Stimulated activated CD4-positive, alpha-beta T cell treated with anti-CD3 and anti-CD28 coated beads, Interleukin-4, amount 100 ng/mL, for 1 hour (primary cell): Measurements from ENCODE around the gene LCORL.
"Not testable (repeated sequence)": the region's sequence is repeated elsewhere in the genome, so short reads cannot be mapped to it uniquely, and the experiment has no call there.

Experiments
- DNase-seq: peaks from one replicate; pipeline ENCODE4 v3.0.0-alpha.2; 2020

LCORL gene

GRCh38 chr4:18021720-18022571 lies at the start of gene LCORL:
Gene LCORL (minus strand): TSS chr4:18021755. CDS start chr4:18021751, 4 bp downstream.
- peak; percentile 82 for DNase-seq

GRCh38 chr4:18069810-18070209 lies 48.3 kb upstream of the LCORL start:
- DNase-seq: no peak

- no peak for DNase-seq
Measured at GRCh38 chr4:18067031-18067430, 45.5 kb upstream of the LCORL start.

- DNase-seq: no peak
Measured at GRCh38 chr4:18063079-18063478, 41.5 kb upstream of the LCORL start.

- DNase-seq: no peak
Measured at GRCh38 chr4:18057821-18058533, 36.4 kb upstream of the LCORL start.

DNA sequence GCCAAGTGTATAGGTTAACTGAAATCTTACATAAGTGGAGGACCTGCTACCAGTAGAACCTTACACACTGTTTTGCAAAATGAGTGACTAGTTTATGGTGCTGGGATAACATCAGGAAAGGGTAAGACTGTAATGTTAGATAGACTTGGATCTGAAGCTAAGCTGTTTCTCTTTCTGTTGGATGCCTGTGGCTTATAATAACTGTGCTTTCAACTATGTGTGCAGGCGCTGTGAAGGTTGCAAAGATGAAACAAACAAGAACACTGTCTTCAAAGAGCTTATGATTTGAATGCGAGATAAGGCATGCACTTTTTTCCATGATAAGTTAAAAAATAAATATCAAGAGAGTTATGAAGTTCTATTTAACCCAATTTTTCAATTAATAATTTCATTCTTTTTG lies 34.5 kb upstream of the LCORL start:
- DNase-seq: no peak

GRCh38 chr4:18052158-18052557 lies 30.6 kb upstream of the LCORL start:
- DNase-seq: no peak

GRCh38 chr4:18051281-18051680 lies 29.7 kb upstream of the LCORL start:
- DNase-seq: no peak

GRCh38 chr4:18050448-18050847 lies 28.9 kb upstream of the LCORL start:
- no peak for DNase-seq

DNA sequence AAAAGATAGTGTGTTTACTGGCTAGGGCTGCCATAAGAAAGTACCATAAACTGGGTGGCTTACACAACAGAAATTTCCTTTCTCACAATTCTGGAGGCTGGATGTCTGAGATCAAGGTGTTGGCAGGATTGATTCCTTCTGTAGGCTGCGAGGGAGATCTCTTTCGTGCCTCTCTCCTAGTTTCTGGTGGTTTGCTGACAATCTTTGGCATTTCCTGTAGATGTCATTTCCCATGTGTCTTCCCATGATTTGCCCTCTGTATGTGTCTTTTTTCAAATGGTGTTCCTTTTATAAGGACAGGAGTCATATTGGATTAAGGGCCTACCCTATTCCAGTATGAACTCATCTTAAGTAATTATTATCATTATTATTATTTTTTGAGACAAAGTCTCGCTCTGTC lies 27.9 kb upstream of the LCORL start:
- no peak for DNase-seq

DNA sequence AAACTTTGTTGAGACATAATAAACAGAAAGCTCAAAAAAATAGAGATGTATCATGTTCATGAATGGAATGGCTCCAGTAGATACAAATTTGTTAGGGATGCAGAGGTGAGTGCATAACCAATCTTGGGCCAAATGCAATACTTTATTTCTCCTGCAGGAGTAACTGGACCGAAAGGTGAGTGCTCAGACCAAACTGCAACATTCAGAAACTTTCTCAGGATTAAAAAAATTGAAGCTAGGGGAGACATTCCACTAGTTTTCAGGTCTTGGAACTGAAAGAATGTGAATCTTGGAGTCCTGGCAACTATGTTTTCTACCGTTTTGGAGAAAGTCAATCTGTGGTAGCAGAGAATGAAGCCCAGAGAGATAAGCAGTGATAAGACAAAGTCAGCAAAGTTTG lies 21.2 kb upstream of the LCORL start:
- no peak for DNase-seq

- DNase-seq: no peak
Measured at GRCh38 chr4:18042012-18042411, 20.5 kb upstream of the LCORL start.

DNA sequence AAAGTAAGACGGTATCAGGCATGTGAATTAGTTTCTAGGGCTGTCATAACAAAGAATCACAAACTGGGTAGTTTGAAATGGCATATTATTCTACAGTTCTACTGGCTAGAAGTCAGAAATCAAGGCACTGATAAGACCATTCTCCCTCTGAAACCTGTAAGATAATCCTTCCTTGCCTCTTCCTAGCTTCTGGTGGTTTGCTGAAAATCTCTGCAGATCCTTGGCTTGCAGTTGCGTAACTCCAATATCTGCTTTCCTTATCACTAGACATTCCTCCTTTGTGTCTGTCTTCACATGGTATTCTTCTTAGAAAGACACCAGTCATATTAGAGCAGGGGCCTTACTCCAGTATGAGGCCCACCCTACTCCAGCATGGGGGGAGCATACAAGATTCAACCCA lies 19.6 kb upstream of the LCORL start:
- DNase-seq: no peak

GRCh38 chr4:18039113-18039512 lies 17.6 kb upstream of the LCORL start:
- no peak for DNase-seq

DNA sequence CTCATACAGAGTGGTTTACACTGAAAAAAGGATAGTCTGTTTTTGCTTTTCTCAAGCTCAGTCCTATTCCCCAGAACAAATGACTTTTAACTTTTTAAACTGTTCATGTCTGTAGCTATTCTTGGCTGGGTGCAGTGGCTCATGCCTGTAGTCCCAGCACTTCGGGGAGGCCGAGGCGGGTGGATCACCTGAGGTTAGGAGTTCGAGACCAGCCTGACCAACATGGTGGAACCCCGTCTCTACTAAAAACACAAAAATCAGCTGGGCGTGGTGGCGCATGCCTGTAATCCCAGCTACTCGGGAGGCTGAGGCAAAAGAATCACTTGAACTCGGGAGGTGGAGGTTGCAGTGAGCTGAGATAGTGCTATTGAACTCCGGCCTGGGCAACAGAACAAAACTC lies 14.8 kb upstream of the LCORL start:
- DNase-seq: not testable (repeated sequence)

GRCh38 chr4:18034099-18034498 lies 12.5 kb upstream of the LCORL start:
- no peak for DNase-seq

DNA sequence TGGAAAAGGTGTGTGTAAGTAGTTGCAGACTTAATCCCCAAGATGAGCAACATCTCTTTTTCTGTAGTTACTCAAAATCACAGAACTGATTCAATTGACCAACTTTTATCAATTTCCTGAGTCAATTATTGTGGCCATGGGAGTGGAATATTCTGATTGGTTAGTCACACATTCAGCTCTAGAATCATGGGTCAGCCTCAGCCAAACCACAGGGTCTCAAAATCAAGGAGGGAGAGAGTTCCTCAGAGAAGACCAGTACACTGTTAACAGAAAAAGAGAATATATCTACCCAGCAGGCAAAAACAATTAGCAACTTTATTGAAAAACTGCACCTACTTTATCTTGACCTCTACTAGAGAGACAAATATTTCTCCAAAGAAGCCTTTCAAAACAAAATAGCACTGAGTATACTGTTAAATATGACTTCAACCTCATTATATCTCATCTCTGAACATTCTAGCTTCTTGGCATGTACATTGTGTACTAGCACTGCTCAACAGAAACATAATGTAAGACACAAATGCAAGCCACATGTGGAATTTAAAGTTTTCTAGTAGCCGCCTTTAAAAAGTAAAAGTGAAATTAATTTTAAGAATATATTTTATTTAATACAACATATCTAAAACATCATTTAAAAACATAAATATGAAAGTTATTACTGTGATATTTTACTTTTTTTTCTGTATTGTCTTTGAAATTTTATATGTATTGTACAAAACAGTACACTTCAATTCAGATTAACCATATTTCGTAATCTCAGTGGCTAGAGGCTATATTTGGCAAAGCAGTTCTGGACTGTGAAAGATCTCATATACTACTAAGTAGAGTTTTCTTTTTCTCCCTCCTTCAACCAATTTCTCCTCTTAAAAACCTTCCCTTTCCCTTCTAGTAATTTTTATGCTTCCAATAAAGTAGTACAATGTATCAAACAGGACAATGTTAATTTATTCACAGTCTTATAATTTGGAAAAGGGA lies 11.8 kb upstream of the LCORL start:
- DNase-seq: no peak

GRCh38 chr4:18025288-18025687 lies 3.7 kb upstream of the LCORL start:
- DNase-seq: no peak

DNA sequence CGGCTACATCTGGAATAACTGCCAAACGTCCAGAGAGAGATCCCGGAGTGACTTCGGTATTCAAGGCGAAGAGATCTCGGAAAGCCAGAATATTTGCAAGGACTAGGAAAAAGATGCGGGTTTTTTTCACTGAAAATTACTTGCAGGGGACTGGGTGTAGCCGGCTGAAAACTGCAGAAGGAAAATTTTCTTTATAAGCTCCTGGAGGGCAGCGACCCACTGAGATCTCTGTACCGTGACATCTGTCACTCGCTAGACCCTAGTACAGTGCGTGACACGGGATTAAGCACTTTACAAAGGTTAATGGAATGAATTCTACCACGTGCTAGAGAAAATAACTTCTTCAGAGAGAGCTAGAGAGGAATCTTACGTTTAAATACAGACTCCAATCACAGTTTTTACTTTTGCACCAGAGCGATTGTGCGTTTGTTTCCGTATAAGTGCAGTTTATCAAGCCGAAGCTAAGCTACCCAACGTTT lies 1.1 kb upstream of the LCORL start:
- no peak for DNase-seq

- no peak for DNase-seq
Measured at GRCh38 chr4:18021470-18021719, 160 bp downstream of the LCORL start.

GRCh38 chr4:18020671-18021469 lies 685 bp downstream of the LCORL start:
- peak; percentile 30 for DNase-seq

DNA sequence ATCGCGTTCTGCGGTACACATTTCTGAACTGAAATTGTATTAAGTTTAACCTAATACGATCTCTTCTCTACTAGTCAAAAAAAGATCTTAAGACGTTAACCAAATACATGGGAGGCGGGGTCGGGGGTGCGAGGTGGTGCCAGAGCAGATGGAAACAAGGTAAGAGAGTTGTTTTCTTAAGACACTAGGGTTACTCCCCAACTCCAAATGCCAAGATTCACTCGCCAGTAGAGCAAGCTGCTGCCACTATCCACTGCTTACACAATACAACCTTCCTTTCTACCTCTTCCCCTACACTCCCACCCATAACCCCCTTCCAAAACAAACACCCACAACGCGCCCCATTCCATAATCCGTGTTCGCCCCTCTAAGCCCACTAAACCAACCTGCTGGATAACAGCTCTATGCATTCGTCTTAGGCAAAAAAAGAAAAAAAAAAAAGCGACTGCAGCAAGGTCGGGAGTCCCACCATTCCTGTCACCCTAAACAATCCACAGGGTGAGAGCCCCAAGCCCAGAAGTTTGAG lies 1.3 kb downstream of the LCORL start:
- peak; percentile 4 for DNase-seq
